Prostate gland (tissue), 2 donors: ENCODE data around the gene ZEB2.

Experiments
- POLR2AphosphoS5 ChIP-seq: sonication (generic); formaldehyde crosslinking; IDR thresholded peaks from one replicate; pipeline ENCODE4 v1.6.1; 2017; ENCODE audit warnings: antibody characterized with exemption
- TF ChIP-seq, protein P1 (sequence below), 4 experiments: fragments of 200-600 bp in 2 of 4; fragments of 450-650 bp in 2 of 4; sonication (generic) in 2 of 4; IDR thresholded peaks; 1 replicate in 3 of 4; 2 replicates in 1 of 4; pipeline ENCODE4 v1.5.1; 2016 to 2019; ENCODE audit warnings: antibody characterized with exemption in 4 of 4, mild to moderate bottlenecking in 2 of 4, moderate library complexity in 2 of 4

DNA sequence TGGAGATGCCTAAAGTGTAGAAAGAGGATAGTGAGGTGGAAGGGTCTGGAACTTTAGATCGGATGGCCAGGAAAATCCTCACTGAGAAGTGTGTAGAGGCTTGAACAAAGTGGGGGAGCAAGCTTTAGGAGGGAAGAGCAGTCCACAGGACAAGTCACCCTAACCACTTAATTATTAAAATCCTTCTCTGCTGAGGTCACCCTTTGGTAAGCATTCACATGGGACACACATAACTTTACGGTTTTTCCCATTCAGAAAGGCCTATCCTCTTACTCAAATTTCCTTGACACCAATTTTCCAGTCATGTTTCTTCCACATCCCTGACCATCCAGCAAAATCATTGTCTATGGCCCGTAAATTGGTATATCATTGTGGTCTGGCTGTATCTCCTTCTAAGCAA is 31.0 kb upstream of the ZEB2 start:
- TF ChIP-seq, protein P1, sequence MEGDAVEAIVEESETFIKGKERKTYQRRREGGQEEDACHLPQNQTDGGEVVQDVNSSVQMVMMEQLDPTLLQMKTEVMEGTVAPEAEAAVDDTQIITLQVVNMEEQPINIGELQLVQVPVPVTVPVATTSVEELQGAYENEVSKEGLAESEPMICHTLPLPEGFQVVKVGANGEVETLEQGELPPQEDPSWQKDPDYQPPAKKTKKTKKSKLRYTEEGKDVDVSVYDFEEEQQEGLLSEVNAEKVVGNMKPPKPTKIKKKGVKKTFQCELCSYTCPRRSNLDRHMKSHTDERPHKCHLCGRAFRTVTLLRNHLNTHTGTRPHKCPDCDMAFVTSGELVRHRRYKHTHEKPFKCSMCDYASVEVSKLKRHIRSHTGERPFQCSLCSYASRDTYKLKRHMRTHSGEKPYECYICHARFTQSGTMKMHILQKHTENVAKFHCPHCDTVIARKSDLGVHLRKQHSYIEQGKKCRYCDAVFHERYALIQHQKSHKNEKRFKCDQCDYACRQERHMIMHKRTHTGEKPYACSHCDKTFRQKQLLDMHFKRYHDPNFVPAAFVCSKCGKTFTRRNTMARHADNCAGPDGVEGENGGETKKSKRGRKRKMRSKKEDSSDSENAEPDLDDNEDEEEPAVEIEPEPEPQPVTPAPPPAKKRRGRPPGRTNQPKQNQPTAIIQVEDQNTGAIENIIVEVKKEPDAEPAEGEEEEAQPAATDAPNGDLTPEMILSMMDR (IDR thresholded peaks at IDR 0.05): no peak
- no peak for TF ChIP-seq POLR2AphosphoS5
